ENCODE results near the gene RPP25. TPM values are rescaled to one million over a fixed set of nuclear protein-coding genes. Genes with fewer than 3 reads are reported as not detected.

Gene RPP25
- total and polyA plus RNA-seq, 2 of the 13 experiments (the other 11 are each of a cell fraction or from before 2014, with no cell fraction given), result 0.05 to 0.11 TPM

DNA sequence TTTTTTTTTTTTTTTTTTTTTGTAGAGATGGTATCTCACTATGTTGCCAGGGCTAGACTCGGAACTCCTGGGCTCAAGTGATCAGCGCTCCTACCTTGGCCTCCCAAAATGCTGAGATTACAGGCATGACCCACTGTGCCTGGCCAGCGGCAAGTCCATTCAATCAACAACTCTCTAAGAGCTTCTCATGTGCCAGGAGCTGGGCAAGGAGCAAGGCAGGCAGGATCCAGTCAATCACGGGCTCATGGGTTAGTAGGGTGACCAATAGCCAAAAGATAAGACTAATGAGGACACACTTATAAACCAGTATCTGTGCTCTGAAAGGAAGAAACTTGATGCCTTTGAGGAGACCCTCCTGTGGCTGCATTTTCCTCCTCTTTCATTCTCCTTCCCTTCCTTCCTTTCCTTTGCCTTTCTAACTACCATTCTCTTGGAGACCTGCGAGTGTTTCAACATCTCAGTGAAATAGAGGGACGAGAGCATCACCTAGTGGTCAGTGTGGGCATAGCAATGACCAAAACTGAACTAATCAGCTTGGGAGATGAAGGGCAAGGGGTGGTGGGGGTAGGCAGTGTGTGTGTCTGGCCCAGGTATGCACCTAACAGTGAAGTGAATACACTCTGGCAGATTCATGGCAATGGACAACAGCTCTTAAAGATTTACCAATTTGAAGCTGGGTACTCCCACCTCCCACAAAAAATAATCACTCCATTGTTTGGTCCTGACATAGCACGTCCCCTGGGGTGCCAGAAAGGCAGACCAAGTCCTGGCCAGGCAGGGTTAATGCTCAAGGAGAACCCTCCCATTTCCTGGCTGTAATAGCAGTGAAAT, 6.3 kb downstream of the RPP25 start (continued):
- TF ChIP-seq, protein P1, sequence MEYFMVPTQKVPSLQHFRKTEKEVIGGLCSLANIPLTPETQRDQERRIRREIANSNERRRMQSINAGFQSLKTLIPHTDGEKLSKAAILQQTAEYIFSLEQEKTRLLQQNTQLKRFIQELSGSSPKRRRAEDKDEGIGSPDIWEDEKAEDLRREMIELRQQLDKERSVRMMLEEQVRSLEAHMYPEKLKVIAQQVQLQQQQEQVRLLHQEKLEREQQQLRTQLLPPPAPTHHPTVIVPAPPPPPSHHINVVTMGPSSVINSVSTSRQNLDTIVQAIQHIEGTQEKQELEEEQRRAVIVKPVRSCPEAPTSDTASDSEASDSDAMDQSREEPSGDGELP (IDR thresholded peaks at IDR 0.05; ENCODE audit: borderline replicate concordance, low read depth), result no peak
- TF ChIP-seq ZNF274 (CRISPR knock-in tag; IDR thresholded peaks at IDR 0.05), result no peak
- no peak for TF ChIP-seq RXRA (CRISPR knock-in tag; IDR thresholded peaks at IDR 0.05)
- TF ChIP-seq HOXD1 (CRISPR knock-in tag; IDR thresholded peaks at IDR 0.05), result no peak
- TF ChIP-seq, protein P2, sequence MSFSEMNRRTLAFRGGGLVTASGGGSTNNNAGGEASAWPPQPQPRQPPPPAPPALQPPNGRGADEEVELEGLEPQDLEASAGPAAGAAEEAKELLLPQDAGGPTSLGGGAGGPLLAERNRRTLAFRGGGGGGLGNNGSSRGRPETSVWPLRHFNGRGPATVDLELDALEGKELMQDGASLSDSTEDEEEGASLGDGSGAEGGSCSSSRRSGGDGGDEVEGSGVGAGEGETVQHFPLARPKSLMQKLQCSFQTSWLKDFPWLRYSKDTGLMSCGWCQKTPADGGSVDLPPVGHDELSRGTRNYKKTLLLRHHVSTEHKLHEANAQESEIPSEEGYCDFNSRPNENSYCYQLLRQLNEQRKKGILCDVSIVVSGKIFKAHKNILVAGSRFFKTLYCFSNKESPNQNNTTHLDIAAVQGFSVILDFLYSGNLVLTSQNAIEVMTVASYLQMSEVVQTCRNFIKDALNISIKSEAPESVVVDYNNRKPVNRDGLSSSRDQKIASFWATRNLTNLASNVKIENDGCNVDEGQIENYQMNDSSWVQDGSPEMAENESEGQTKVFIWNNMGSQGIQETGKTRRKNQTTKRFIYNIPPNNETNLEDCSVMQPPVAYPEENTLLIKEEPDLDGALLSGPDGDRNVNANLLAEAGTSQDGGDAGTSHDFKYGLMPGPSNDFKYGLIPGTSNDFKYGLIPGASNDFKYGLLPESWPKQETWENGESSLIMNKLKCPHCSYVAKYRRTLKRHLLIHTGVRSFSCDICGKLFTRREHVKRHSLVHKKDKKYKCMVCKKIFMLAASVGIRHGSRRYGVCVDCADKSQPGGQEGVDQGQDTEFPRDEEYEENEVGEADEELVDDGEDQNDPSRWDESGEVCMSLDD (CRISPR knock-in tag; IDR thresholded peaks at IDR 0.05; ENCODE audit: borderline replicate concordance), result no peak
- peak; percentile 94 for TF ChIP-seq CEBPG (CRISPR knock-in tag; IDR thresholded peaks at IDR 0.05)
- TF ChIP-seq ZNF564 (CRISPR knock-in tag; IDR thresholded peaks at IDR 0.05), result no peak
- no peak for TF ChIP-seq NBN (conservative IDR thresholded peaks at IDR 0.05)
- no peak for TF ChIP-seq ZNF17 (CRISPR knock-in tag; IDR thresholded peaks at IDR 0.05)
- TF ChIP-seq, protein P3, sequence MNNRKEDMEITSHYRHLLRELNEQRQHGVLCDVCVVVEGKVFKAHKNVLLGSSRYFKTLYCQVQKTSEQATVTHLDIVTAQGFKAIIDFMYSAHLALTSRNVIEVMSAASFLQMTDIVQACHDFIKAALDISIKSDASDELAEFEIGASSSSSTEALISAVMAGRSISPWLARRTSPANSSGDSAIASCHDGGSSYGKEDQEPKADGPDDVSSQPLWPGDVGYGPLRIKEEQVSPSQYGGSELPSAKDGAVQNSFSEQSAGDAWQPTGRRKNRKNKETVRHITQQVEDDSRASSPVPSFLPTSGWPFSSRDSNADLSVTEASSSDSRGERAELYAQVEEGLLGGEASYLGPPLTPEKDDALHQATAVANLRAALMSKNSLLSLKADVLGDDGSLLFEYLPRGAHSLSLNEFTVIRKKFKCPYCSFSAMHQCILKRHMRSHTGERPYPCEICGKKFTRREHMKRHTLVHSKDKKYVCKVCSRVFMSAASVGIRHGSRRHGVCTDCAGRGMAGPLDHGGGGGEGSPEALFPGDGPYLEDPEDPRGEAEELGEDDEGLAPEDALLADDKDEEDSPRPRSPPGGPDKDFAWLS (CRISPR knock-in tag; IDR thresholded peaks at IDR 0.05; ENCODE audit: borderline replicate concordance), result no peak
- TF ChIP-seq ADNP (CRISPR knock-in tag; IDR thresholded peaks at IDR 0.05), result no peak
- TF ChIP-seq, protein P4, sequence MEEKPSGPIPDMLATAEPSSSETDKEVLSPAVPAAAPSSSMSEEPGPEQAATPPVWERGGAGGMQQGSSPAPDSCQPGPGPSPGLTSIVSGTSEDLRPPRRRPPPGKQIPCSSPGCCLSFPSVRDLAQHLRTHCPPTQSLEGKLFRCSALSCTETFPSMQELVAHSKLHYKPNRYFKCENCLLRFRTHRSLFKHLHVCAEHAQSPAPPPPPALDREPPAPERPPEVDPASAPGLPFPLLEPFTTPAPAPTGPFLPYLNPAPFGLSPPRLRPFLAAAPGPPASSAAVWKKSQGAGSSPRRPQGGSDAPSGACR (CRISPR knock-in tag; IDR thresholded peaks at IDR 0.05), result no peak
- TF ChIP-seq ZNF558 (CRISPR knock-in tag; IDR thresholded peaks at IDR 0.05; ENCODE audit: borderline replicate concordance), result no peak
- no peak for TF ChIP-seq ELF1 (CRISPR knock-in tag; IDR thresholded peaks at IDR 0.05)
- TF ChIP-seq, protein P5, sequence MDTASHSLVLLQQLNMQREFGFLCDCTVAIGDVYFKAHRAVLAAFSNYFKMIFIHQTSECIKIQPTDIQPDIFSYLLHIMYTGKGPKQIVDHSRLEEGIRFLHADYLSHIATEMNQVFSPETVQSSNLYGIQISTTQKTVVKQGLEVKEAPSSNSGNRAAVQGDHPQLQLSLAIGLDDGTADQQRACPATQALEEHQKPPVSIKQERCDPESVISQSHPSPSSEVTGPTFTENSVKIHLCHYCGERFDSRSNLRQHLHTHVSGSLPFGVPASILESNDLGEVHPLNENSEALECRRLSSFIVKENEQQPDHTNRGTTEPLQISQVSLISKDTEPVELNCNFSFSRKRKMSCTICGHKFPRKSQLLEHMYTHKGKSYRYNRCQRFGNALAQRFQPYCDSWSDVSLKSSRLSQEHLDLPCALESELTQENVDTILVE (CRISPR knock-in tag; IDR thresholded peaks at IDR 0.05), result no peak
- TF ChIP-seq ZNF317 (CRISPR knock-in tag; IDR thresholded peaks at IDR 0.05), result no peak
- no peak for TF ChIP-seq ZNF766 (CRISPR knock-in tag; IDR thresholded peaks at IDR 0.05; ENCODE audit: borderline replicate concordance)
- no peak for TF ChIP-seq RELA (CRISPR knock-in tag; IDR thresholded peaks at IDR 0.05)
- TF ChIP-seq, protein P6, sequence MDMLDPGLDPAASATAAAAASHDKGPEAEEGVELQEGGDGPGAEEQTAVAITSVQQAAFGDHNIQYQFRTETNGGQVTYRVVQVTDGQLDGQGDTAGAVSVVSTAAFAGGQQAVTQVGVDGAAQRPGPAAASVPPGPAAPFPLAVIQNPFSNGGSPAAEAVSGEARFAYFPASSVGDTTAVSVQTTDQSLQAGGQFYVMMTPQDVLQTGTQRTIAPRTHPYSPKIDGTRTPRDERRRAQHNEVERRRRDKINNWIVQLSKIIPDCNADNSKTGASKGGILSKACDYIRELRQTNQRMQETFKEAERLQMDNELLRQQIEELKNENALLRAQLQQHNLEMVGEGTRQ (IDR thresholded peaks at IDR 0.05; ENCODE audit: low read depth, low read length), result no peak
- TF ChIP-seq, protein P6 (CRISPR knock-in tag; IDR thresholded peaks at IDR 0.05; ENCODE audit: borderline replicate concordance), result no peak

Data from HepG2 (cell line).